GM23338 (cell line): ENCODE results near the gene ZNF441. TPM values are rescaled to one million over a fixed set of nuclear protein-coding genes. Genes with fewer than 3 reads are reported as not detected.

Experiments
- ATAC-seq: fragments of 200-7000 bp; cut with Tn5 transposase; 3 replicates; pipeline ENCODE4 v1.9.1; 2020
- DNase-seq: peaks from one replicate; pipeline ENCODE4 v3.0.0-alpha.2; 2015; ENCODE audit warnings: low spot score
- H2AFZ ChIP-seq: fragments of 200-600 bp; sonication (generic); 2 replicates; pipeline ENCODE4 v1.8.0; 2016; ENCODE audit warnings: antibody characterized with exemption, mild to moderate bottlenecking, moderate library complexity
- H3F3A ChIP-seq: fragments of 200-600 bp; sonication (generic); replicated peaks from 2 replicates; pipeline ENCODE4 v1.8.0; 2017; ENCODE audit warnings: antibody characterized with exemption, mixed run types, low read depth
- H3K27ac ChIP-seq: fragments of 200-600 bp; sonication (generic); 2 replicates; pipeline ENCODE4 v1.6.1; 2016; ENCODE audit warnings: low read depth
- H3K27me3 ChIP-seq: fragments of 200-600 bp; sonication (generic); 2 replicates; pipeline ENCODE4 v1.8.0; 2016; ENCODE audit warnings: mild to moderate bottlenecking, mixed run types, moderate library complexity; ENCODE audit not compliant: insufficient read depth
- H3K36me3 ChIP-seq: fragments of 200-600 bp; sonication (generic); 2 replicates; pipeline ENCODE4 v1.8.0; 2016; ENCODE audit warnings: mild to moderate bottlenecking; ENCODE audit not compliant: insufficient read depth
- H3K4me1 ChIP-seq: fragments of 200-600 bp; sonication (generic); 2 replicates; pipeline ENCODE4 v1.8.0; 2016; ENCODE audit warnings: mild to moderate bottlenecking, moderate library complexity; ENCODE audit not compliant: insufficient read depth
- H3K4me2 ChIP-seq: fragments of 200-600 bp; sonication (generic); 2 replicates; pipeline ENCODE4 v1.7.1; 2017; ENCODE audit warnings: mixed run types
- H3K4me3 ChIP-seq: fragments of 200-600 bp; sonication (generic); 2 replicates; pipeline ENCODE4 v1.6.1; 2016; ENCODE audit warnings: mixed run types
- H3K79me2 ChIP-seq: fragments of 200-600 bp; sonication (generic); replicated peaks from 2 replicates; pipeline ENCODE4 v1.8.0; 2017; ENCODE audit warnings: mild to moderate bottlenecking; ENCODE audit not compliant: insufficient read depth
- H3K9me2 ChIP-seq: fragments of 200-600 bp; sonication (generic); 2 replicates; pipeline ENCODE4 v1.8.0; 2017; ENCODE audit not compliant: insufficient read depth
- H4K20me1 ChIP-seq: fragments of 200-600 bp; sonication (generic); replicated peaks from 2 replicates; pipeline ENCODE4 v1.8.0; 2017; ENCODE audit warnings: mild to moderate bottlenecking; ENCODE audit not compliant: insufficient read depth
- H3K27ac Mint-ChIP-seq: 2 replicates; pipeline ENCODE4 v1.8.0; 2020; ENCODE audit warnings: inconsistent platforms, mild to moderate bottlenecking, moderate library complexity, mixed read lengths
- H3K27me3 Mint-ChIP-seq: 3 replicates; pipeline ENCODE4 v1.8.0; 2022; ENCODE audit warnings: low read depth, mild to moderate bottlenecking, moderate library complexity, mixed read lengths, inconsistent platforms; ENCODE audit not compliant: insufficient read depth, poor library complexity
- H3K36me3 Mint-ChIP-seq: 3 replicates; pipeline ENCODE4 v1.8.0; 2021; ENCODE audit warnings: low read depth, mild to moderate bottlenecking, inconsistent platforms, moderate library complexity, mixed read lengths
- H3K4me1 Mint-ChIP-seq: 3 replicates; pipeline ENCODE4 v1.8.0; 2020; ENCODE audit warnings: mild to moderate bottlenecking, inconsistent platforms, mixed read lengths
- H3K4me3 Mint-ChIP-seq: 3 replicates; pipeline ENCODE4 v1.8.0; 2021; ENCODE audit warnings: moderate library complexity, mild to moderate bottlenecking, inconsistent platforms, mixed read lengths
- H3K9me3 Mint-ChIP-seq: 3 replicates; pipeline ENCODE4 v1.8.0; 2020; ENCODE audit warnings: moderate library complexity, mild to moderate bottlenecking, inconsistent platforms, mixed read lengths
- CREB1 ChIP-seq: fragments of 250-450 bp; sonication (Bioruptor Pico); IDR thresholded peaks from 2 replicates; pipeline ENCODE4 v1.5.0; 2020; ENCODE audit warnings: low read depth, mild to moderate bottlenecking, moderate library complexity
- ETS1 ChIP-seq: IDR thresholded peaks from 2 replicates; pipeline ENCODE4 v1.6.1; 2016; ENCODE audit warnings: antibody characterized with exemption
- EZH2 ChIP-seq: fragments of 200-600 bp; sonication (generic); IDR thresholded peaks from one replicate; pipeline ENCODE4 v1.8.0; 2017; ENCODE audit warnings: antibody characterized with exemption, mild to moderate bottlenecking, low read depth; ENCODE audit not compliant: unreplicated experiment
- EZH2phosphoT487 ChIP-seq: fragments of 200-600 bp; sonication (generic); IDR thresholded peaks from one replicate; pipeline ENCODE4 v1.8.1; 2018; ENCODE audit warnings: antibody characterized with exemption; ENCODE audit not compliant: unreplicated experiment
- JUNB ChIP-seq: IDR thresholded peaks from one replicate; pipeline ENCODE4 v1.6.1; 2016; ENCODE audit warnings: antibody characterized with exemption; ENCODE audit not compliant: unreplicated experiment
- POLR2AphosphoS5 ChIP-seq: IDR thresholded peaks from 2 replicates; pipeline ENCODE4 v1.6.1; 2016; ENCODE audit warnings: antibody characterized with exemption, low read depth
- STAT1 ChIP-seq: IDR thresholded peaks from one replicate; pipeline ENCODE4 v1.6.1; 2016; ENCODE audit warnings: antibody characterized with exemption; ENCODE audit not compliant: unreplicated experiment
- ZNF114 ChIP-seq: fragments of 250-450 bp; sonication (Bioruptor Pico); IDR thresholded peaks from 2 replicates; pipeline ENCODE4 v1.5.0; 2020; ENCODE audit warnings: mild to moderate bottlenecking, moderate library complexity
- ZNF331 ChIP-seq: fragments of 250-450 bp; sonication (Bioruptor Pico); IDR thresholded peaks from 2 replicates; pipeline ENCODE4 v1.5.0; 2020; ENCODE audit warnings: low read depth, mild to moderate bottlenecking, moderate library complexity
- ZNF462 ChIP-seq: fragments of 250-450 bp; sonication (Bioruptor Pico); IDR thresholded peaks from 2 replicates; pipeline ENCODE4 v1.5.0; 2020; ENCODE audit warnings: mild to moderate bottlenecking, moderate library complexity
- polyA plus RNA-seq: library from polyadenylated mRNA; unstranded; fragments of >200 nt; fragmentation: Nextera tagmentation; extraction: Ambion mirVana; gene quantifications from 2 replicates; pipeline ENCODE4 v1.2.1, GENCODE V29; 2016
- total RNA-seq: library from RNA; depleted of rRNA; stranded (reverse); fragments of >200 nt; shearing (Covaris generic); gene quantifications from 2 replicates; pipeline ENCODE4 v1.2.3, GENCODE V29; 2014

ZNF441 gene
- total and polyA plus RNA-seq, 2 experiments from 2014 or later: 0.40 to 0.52 TPM

- Mint-ChIP-seq H3K27ac (no peak overlapping the region), H3K4me3 (no peak overlapping the region), H3K9me3 (peaks cover 86% of the 10 kb centered on the region)
Measured at GRCh38 chr19:11780431-11781020, 13.7 kb downstream of the ZNF441 start.

GRCh38 chr19:11781295-11782057 is 14.7 kb downstream of the ZNF441 start:
- no peaks in the 10 kb centered on the region for H3K79me2 ChIP-seq
- no peak for DNase-seq
- H3K9me3 Mint-ChIP-seq: peaks cover 86% of the 10 kb centered on the region
- TF ChIP-seq ETS1: no peak
- TF ChIP-seq EZH2phosphoT487: no peak
- TF ChIP-seq POLR2AphosphoS5: no peak
- no peak for TF ChIP-seq ZNF331
- no peak for TF ChIP-seq CREB1 (CRISPR knock-in tag)
- TF ChIP-seq JUNB: no peak
- TF ChIP-seq ZNF462 (CRISPR knock-in tag): no peak
- TF ChIP-seq STAT1: no peak
- TF ChIP-seq ZNF114: no peak
- TF ChIP-seq EZH2: no peak

More at GRCh38 chr19:11780431-11781020, 13.7 kb downstream of the ZNF441 start:
- DNase-seq (no peak), ATAC-seq (no peak)
- no peak overlapping the region for H3K4me2 ChIP-seq
- no peak overlapping the region for H3K27ac ChIP-seq
- peaks cover 9% of the 10 kb centered on the region; the same call in 2 of the 3 replicates for H3K36me3 Mint-ChIP-seq
- H3K79me2 ChIP-seq: no peaks in the 10 kb centered on the region
- H3K36me3 ChIP-seq: peaks cover 15% of the 10 kb centered on the region
- H3K4me1 Mint-ChIP-seq: no peaks in the 10 kb centered on the region
- no peaks in the 10 kb centered on the region for H3K27me3 Mint-ChIP-seq
- H2AFZ ChIP-seq: no peak overlapping the region
- H3F3A ChIP-seq: no peaks in the 10 kb centered on the region
- no peaks in the 10 kb centered on the region for H4K20me1 ChIP-seq
- H3K4me1 ChIP-seq: no peaks in the 10 kb centered on the region
- no peaks in the 10 kb centered on the region for H3K9me2 ChIP-seq
- no peaks in the 10 kb centered on the region for H3K27me3 ChIP-seq
- no peak for TF ChIP-seq POLR2AphosphoS5
- H3K4me3 ChIP-seq: no peak overlapping the region

More at GRCh38 chr19:11781295-11782057, 14.7 kb downstream of the ZNF441 start:
- Histone ChIP-seq H3K27ac (no peak overlapping the region), H2AFZ (no peak overlapping the region), H3K4me1 (no peaks in the 10 kb centered on the region), H3F3A (no peaks in the 10 kb centered on the region), H3K4me2 (no peak overlapping the region), H3K4me3 (no peak overlapping the region), H4K20me1 (no peaks in the 10 kb centered on the region), H3K27me3 (no peaks in the 10 kb centered on the region), H3K36me3 (peaks cover 15% of the 10 kb centered on the region), H3K9me2 (no peaks in the 10 kb centered on the region)
- no peak overlapping the region for H3K27ac Mint-ChIP-seq
- H3K4me3 Mint-ChIP-seq: no peak overlapping the region
- H3K27me3 Mint-ChIP-seq: no peaks in the 10 kb centered on the region
- H3K36me3 Mint-ChIP-seq: peaks cover 5% of the 10 kb centered on the region; the same call in 2 of the 3 replicates
- no peaks in the 10 kb centered on the region for H3K4me1 Mint-ChIP-seq
- ATAC-seq: no peak
